Lower leg skin (tissue), 3 donors: ENCODE measurements around the gene RGS16.

ENCODE experiments used
- POLR2A ChIP-seq, 2 donors: fragments of 450-650 bp; IDR thresholded peaks; one replicate each; pipeline ENCODE4 v1.6.1; 2016 to 2017; ENCODE audit warnings: antibody characterized with exemption in 2 of 2, mild to moderate bottlenecking in 1 of 2, moderate library complexity in 1 of 2
- TF ChIP-seq, protein P1 (sequence below), 3 donors: fragments of 450-650 bp; IDR thresholded peaks; one replicate each; pipeline ENCODE4 v1.5.1; 2016; ENCODE audit warnings: antibody characterized with exemption in 3 of 3, mild to moderate bottlenecking in 3 of 3, moderate library complexity in 2 of 3

DNA sequence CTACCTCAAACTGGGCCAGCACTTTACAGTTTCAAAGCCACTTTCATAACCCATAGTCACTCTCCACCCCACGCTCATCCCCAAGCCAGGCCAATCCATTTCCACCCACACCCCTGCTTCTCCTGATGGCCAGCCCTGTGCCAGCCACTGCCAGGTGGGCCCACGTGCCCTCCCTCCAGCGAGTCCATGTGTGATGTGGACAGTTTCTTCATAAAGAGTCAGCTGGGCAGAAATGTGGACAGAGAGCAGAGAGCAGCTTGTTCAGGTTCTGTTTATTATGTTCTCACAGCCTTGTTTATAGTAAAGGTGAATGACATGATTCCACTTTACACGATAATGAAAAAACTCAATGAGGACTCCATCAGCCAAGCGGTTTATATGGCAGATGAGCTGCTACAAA lies 37.4 kb upstream of the RGS16 start:
- TF ChIP-seq, protein P1, sequence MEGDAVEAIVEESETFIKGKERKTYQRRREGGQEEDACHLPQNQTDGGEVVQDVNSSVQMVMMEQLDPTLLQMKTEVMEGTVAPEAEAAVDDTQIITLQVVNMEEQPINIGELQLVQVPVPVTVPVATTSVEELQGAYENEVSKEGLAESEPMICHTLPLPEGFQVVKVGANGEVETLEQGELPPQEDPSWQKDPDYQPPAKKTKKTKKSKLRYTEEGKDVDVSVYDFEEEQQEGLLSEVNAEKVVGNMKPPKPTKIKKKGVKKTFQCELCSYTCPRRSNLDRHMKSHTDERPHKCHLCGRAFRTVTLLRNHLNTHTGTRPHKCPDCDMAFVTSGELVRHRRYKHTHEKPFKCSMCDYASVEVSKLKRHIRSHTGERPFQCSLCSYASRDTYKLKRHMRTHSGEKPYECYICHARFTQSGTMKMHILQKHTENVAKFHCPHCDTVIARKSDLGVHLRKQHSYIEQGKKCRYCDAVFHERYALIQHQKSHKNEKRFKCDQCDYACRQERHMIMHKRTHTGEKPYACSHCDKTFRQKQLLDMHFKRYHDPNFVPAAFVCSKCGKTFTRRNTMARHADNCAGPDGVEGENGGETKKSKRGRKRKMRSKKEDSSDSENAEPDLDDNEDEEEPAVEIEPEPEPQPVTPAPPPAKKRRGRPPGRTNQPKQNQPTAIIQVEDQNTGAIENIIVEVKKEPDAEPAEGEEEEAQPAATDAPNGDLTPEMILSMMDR (IDR thresholded peaks at IDR 0.05) = no peak
- TF ChIP-seq POLR2A (IDR thresholded peaks at IDR 0.05) = no peak
